Measurements from ENCODE around the gene SPG21. TPM values are rescaled to one million over a fixed set of nuclear protein-coding genes. Genes with fewer than 3 reads are reported as not detected.

Gene SPG21
- total RNA-seq, 1 donor from 2014 or later: 41.5 TPM

- intact Hi-C loops (cut with DNase I): no loop called here
- H3K4me3 ChIP-seq: no peak overlapping the region
Observed at GRCh38 chr15:64981812-64982431, 7.8 kb downstream of the SPG21 start.

GRCh38 chr15:64979252-64979710 is 10.4 kb downstream of the SPG21 start:
- Histone ChIP-seq H3K4me3 (no peak overlapping the region), H3K36me3 (peaks cover 34 to 53% of the 10 kb centered on the region in 2 donors), H3K9me3 (no peaks in the 10 kb centered on the region), H3K4me1 (no peaks in the 10 kb centered on the region), H3K27me3 (no peaks in the 10 kb centered on the region), H3K27ac (no peak overlapping the region)
- DNase-seq (ENCODE audit: low spot score in 2 of 2): no peak
- no peak for TF ChIP-seq CTCF (IDR thresholded peaks at IDR 0.05)
- intact Hi-C loops (cut with DNase I): no loop called here

More at GRCh38 chr15:64981812-64982431, 7.8 kb downstream of the SPG21 start:
- no peaks in the 10 kb centered on the region for H3K9me3 ChIP-seq
- TF ChIP-seq CTCF (IDR thresholded peaks at IDR 0.05): no peak
- no peak for DNase-seq (ENCODE audit: low spot score in 2 of 2)
- no peaks in the 10 kb centered on the region for H3K27me3 ChIP-seq
- no peaks in the 10 kb centered on the region for H3K4me1 ChIP-seq
- no peak overlapping the region for H3K27ac ChIP-seq
- peaks cover 17 to 32% of the 10 kb centered on the region in 2 donors for H3K36me3 ChIP-seq

DNA sequence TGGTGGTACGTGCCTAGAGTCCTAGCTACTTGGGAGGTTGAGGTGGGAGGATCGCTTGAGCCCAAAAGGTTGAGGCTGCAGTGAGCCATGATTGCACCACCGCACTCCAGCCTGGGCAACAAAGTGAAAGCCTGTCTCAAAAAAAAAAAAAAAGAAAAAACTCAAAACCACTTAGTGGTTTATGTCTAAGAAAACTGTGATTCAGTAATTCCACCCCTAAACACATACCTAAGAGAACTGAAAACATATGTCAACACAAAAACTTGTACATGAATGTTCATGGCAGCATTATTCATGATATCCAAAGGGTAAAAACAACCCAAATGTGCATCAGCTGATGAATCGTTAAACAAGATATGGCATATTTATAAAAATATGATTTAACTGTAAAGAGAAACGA is 14.3 kb downstream of the SPG21 start:
- no peak for DNase-seq (ENCODE audit: low spot score in 2 of 2)
- H3K4me3 ChIP-seq: no peak overlapping the region
- peaks cover 69 to 82% of the 10 kb centered on the region in 2 donors for H3K36me3 ChIP-seq

GRCh38 chr15:64970698-64971097 is 19.0 kb downstream of the SPG21 start:
- H3K27me3 ChIP-seq: no peaks in the 10 kb centered on the region
- no peaks in the 10 kb centered on the region for H3K4me1 ChIP-seq
- H3K9me3 ChIP-seq: no peaks in the 10 kb centered on the region
- intact Hi-C loops (cut with DNase I): no loop called here
- no peak for TF ChIP-seq CTCF (IDR thresholded peaks at IDR 0.05)
- H3K27ac ChIP-seq: no peak overlapping the region
- H3K4me3 ChIP-seq: no peak overlapping the region
- H3K36me3 ChIP-seq: peaks cover 68 to 74% of the 10 kb centered on the region in 2 donors
- DNase-seq (ENCODE audit: low spot score in 2 of 2): no peak

More for the DNA sequence above, 14.3 kb downstream of the SPG21 start:
- intact Hi-C loops (cut with DNase I): no loop called here
- Histone ChIP-seq H3K27me3 (no peaks in the 10 kb centered on the region), H3K9me3 (no peaks in the 10 kb centered on the region), H3K27ac (no peak overlapping the region), H3K4me1 (no peaks in the 10 kb centered on the region)
- TF ChIP-seq CTCF (IDR thresholded peaks at IDR 0.05): no peak

DNA sequence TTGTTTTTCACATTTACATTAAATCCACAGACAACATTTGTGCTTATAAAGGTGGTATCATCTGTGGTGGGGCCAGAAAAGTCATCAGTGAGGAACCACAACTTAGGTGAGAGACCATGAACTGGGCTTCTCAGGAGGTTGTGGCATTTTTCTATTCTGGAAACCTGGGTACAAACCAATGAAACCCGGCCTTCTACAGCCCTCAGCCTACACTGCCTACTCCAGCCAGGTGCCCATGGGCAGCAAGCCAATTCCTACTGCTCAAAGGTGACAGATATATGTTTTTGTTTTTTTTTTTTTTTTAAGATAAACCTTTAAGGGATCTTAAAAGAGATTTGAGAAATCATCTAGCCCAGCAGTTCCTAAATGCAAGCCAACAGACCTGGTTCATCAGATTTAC is 20.3 kb downstream of the SPG21 start:
- H3K4me3 ChIP-seq: no peak overlapping the region
- no peaks in the 10 kb centered on the region for H3K27me3 ChIP-seq
- intact Hi-C loops (cut with DNase I): no loop called here
- H3K27ac ChIP-seq: no peak overlapping the region
- H3K36me3 ChIP-seq: peaks cover 67 to 79% of the 10 kb centered on the region in 2 donors
- TF ChIP-seq CTCF (IDR thresholded peaks at IDR 0.05): no peak
- H3K9me3 ChIP-seq: no peaks in the 10 kb centered on the region
- DNase-seq (ENCODE audit: low spot score in 2 of 2): no peak
- H3K4me1 ChIP-seq: no peaks in the 10 kb centered on the region

Measured in ascending aorta (tissue), 2 donors.